ENCODE data around the gene PJVK. TPM values are rescaled to one million over a fixed set of nuclear protein-coding genes. Genes with fewer than 3 reads are reported as not detected.
A peak's percentile ranks its signal among the peaks of the same experiment; 100 is the strongest.

PJVK gene
- total and polyA plus RNA-seq, 9 of the 15 experiments (the other 6 are each of a cell fraction or from before 2014, with no cell fraction given), result 0.11 to 1.5 (median 0.73) TPM

- TF ChIP-seq, protein P1, sequence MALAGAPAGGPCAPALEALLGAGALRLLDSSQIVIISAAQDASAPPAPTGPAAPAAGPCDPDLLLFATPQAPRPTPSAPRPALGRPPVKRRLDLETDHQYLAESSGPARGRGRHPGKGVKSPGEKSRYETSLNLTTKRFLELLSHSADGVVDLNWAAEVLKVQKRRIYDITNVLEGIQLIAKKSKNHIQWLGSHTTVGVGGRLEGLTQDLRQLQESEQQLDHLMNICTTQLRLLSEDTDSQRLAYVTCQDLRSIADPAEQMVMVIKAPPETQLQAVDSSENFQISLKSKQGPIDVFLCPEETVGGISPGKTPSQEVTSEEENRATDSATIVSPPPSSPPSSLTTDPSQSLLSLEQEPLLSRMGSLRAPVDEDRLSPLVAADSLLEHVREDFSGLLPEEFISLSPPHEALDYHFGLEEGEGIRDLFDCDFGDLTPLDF (CRISPR knock-in tag; IDR thresholded peaks at IDR 0.05), result peak; percentile 69; the same call in 1 of the 2 replicates
- TF ChIP-seq CBX1 (IDR thresholded peaks at IDR 0.05; ENCODE audit: low read depth) (peak; percentile 49; the same call in 1 of the 2 replicates), THAP12 (CRISPR knock-in tag; IDR thresholded peaks at IDR 0.05) (peak; percentile 38), CHCHD3 (CRISPR knock-in tag; IDR thresholded peaks at IDR 0.05) (0 out of 2 replicates have a peak, but pooled peaks have one; percentile 49), MED1 (CRISPR knock-in tag; IDR thresholded peaks at IDR 0.05; ENCODE audit: borderline replicate concordance) (no peak), RCOR1 (IDR thresholded peaks at IDR 0.05; ENCODE audit: borderline replicate concordance in 1 of 2, low read depth in 2 of 2, low read length in 2 of 2) (peak in 1 of 2 experiments; percentile 77; a peak in 1 of 4 replicates)
- TF ChIP-seq, protein P2, sequence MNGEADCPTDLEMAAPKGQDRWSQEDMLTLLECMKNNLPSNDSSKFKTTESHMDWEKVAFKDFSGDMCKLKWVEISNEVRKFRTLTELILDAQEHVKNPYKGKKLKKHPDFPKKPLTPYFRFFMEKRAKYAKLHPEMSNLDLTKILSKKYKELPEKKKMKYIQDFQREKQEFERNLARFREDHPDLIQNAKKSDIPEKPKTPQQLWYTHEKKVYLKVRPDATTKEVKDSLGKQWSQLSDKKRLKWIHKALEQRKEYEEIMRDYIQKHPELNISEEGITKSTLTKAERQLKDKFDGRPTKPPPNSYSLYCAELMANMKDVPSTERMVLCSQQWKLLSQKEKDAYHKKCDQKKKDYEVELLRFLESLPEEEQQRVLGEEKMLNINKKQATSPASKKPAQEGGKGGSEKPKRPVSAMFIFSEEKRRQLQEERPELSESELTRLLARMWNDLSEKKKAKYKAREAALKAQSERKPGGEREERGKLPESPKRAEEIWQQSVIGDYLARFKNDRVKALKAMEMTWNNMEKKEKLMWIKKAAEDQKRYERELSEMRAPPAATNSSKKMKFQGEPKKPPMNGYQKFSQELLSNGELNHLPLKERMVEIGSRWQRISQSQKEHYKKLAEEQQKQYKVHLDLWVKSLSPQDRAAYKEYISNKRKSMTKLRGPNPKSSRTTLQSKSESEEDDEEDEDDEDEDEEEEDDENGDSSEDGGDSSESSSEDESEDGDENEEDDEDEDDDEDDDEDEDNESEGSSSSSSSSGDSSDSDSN (IDR thresholded peaks at IDR 0.05; ENCODE audit: borderline replicate concordance in 1 of 2, low read depth in 2 of 2, low read length in 2 of 2), result peak in 1 of 2 experiments; percentile 86; a peak in 2 of 4 replicates
- TF ChIP-seq, protein P3, sequence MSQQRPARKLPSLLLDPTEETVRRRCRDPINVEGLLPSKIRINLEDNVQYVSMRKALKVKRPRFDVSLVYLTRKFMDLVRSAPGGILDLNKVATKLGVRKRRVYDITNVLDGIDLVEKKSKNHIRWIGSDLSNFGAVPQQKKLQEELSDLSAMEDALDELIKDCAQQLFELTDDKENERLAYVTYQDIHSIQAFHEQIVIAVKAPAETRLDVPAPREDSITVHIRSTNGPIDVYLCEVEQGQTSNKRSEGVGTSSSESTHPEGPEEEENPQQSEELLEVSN (IDR thresholded peaks at IDR 0.05; ENCODE audit: borderline replicate concordance in 1 of 2, extremely low read depth in 1 of 2, insufficient read depth in 1 of 2, insufficient read length in 1 of 2, low read depth in 1 of 2, low read length in 1 of 2, poor library complexity in 1 of 2, severe bottlenecking in 1 of 2), result peak; percentile 55 to 85
These were observed 29.3 kb downstream of the PJVK start, which contains the start of gene PLEKHA3 (continued) for GRCh38 chr2:178480227-178481181.

Measured in K562 (cell line).